ENCODE results near the gene BBS9.

DNA sequence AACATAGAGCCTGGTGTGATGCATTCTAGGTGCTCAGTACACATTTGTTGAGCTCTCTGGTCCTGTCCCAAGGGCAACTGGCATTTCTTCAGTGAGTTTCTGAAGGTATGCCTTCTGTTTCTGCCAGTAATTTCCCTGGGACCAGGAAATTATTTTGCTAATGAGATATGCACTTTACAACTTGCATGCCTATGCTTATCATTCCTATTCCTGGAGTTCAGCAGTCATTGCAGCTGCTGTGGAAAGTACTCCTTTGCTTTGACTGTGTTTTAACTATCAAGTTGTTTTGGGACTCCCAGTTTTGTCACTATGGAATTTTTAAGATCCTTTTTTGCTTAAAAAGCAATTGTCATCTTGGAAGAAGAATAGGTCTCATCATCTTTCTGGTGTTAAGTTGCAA lies 283.0 kb downstream of the BBS9 start:
- TF ChIP-seq, protein P1, sequence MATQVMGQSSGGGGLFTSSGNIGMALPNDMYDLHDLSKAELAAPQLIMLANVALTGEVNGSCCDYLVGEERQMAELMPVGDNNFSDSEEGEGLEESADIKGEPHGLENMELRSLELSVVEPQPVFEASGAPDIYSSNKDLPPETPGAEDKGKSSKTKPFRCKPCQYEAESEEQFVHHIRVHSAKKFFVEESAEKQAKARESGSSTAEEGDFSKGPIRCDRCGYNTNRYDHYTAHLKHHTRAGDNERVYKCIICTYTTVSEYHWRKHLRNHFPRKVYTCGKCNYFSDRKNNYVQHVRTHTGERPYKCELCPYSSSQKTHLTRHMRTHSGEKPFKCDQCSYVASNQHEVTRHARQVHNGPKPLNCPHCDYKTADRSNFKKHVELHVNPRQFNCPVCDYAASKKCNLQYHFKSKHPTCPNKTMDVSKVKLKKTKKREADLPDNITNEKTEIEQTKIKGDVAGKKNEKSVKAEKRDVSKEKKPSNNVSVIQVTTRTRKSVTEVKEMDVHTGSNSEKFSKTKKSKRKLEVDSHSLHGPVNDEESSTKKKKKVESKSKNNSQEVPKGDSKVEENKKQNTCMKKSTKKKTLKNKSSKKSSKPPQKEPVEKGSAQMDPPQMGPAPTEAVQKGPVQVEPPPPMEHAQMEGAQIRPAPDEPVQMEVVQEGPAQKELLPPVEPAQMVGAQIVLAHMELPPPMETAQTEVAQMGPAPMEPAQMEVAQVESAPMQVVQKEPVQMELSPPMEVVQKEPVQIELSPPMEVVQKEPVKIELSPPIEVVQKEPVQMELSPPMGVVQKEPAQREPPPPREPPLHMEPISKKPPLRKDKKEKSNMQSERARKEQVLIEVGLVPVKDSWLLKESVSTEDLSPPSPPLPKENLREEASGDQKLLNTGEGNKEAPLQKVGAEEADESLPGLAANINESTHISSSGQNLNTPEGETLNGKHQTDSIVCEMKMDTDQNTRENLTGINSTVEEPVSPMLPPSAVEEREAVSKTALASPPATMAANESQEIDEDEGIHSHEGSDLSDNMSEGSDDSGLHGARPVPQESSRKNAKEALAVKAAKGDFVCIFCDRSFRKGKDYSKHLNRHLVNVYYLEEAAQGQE (IDR thresholded peaks at IDR 0.05; ENCODE audit: insufficient read depth in 1 of 2, low read depth in 2 of 2, low read length in 2 of 2) = no peak
- no peak for TF ChIP-seq POLR2AphosphoS5 (IDR thresholded peaks at IDR 0.05; ENCODE audit: low read depth, low read length)
- no peak for TF ChIP-seq TAF1 (IDR thresholded peaks at IDR 0.05; ENCODE audit: borderline replicate concordance, insufficient read depth, low read length)
- no peak for TF ChIP-seq SIN3A (IDR thresholded peaks at IDR 0.05; ENCODE audit: borderline replicate concordance, insufficient read depth, low read length)
- no peak for TF ChIP-seq FOXP2 (optimal IDR thresholded peaks at IDR 0.05; ENCODE audit: borderline replicate concordance, extremely low read depth, extremely low read length, insufficient read depth)
